ENCODE results near the gene FAM229A.

Gene FAM229A

DNA sequence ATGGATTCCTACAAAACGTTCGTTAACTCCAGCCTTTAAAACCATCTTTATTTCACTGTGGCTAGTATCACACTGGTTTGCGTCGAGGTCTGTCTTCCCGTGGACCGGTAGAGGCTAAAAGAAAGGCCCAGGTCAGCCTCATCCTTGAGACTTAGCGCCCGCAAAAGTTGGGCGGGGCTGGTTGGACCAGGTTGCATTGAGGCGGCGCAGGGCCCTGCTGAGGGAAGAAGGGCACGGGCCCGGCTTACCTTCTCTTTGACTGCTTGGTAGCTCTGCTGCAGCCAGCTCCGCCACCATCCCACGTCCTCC lies 31.5 kb upstream of the FAM229A start:
- peak overlapping the region; percentile 56 for H2BK5ac ChIP-seq (ENCODE audit: low read length)
- H3K27ac ChIP-seq (replicated peaks; ENCODE audit: low read length): no peak overlapping the region
- H3K36me3 ChIP-seq (replicated peaks in 1 of 2; ENCODE audit: control insufficient read depth in 2 of 2, insufficient read depth in 2 of 2, low read length in 2 of 2): peaks cover 18 to 42% of the 10 kb centered on the region in 2 donors
- H2AFZ ChIP-seq (ENCODE audit: low read length): peak overlapping the region; percentile 83
- WGBS, 2 donors (ENCODE audit: extremely low coverage in 2 of 2, insufficient read length in 2 of 2, insufficient replicate concordance in 1 of 2): no CpG with 5 or more reads among the region's 15 CpGs
- H2BK120ac ChIP-seq (ENCODE audit: low read depth, low read length): no peak overlapping the region
- H2AK5ac ChIP-seq (ENCODE audit: low read depth, low read length): no peak overlapping the region
- H4K91ac ChIP-seq (ENCODE audit: low read depth, low read length, poor library complexity): no peak overlapping the region
- peaks cover 4% of the 10 kb centered on the region in 2 donors for H3K4me1 ChIP-seq (ENCODE audit: control insufficient read depth in 2 of 2, insufficient read depth in 1 of 2, low read depth in 1 of 2, low read length in 2 of 2)
- no peak overlapping the region for H3K4ac ChIP-seq (ENCODE audit: low read length)
- peaks cover 7% of the 10 kb centered on the region for H3K79me1 ChIP-seq (ENCODE audit: low read depth, low read length)
- H3K9me3 ChIP-seq (replicated peaks in 1 of 2; ENCODE audit: control insufficient read depth in 2 of 2, insufficient read depth in 1 of 2, low read depth in 1 of 2, low read length in 2 of 2): peaks cover 0 to 2% of the 10 kb centered on the region in 2 donors
- H3K27me3 ChIP-seq (ENCODE audit: control insufficient read depth in 3 of 3, insufficient read depth in 3 of 3, low read depth in 1 of 3, low read length in 3 of 3): no peaks in the 10 kb centered on the region
- DNase-seq (ENCODE audit: low spot score): no peak
- H3K18ac ChIP-seq (ENCODE audit: low read length): peak overlapping the region; percentile 58
- H3K23ac ChIP-seq (ENCODE audit: low read depth, low read length, poor library complexity): peak overlapping the region; percentile 8
- no peak overlapping the region for H2BK15ac ChIP-seq (ENCODE audit: low read length)
- H3K4me3 ChIP-seq (ENCODE audit: low read length in 2 of 2): peak overlapping the region; percentile 78 to 97
- no peak overlapping the region for H2BK12ac ChIP-seq (ENCODE audit: low read length)
- H3K14ac ChIP-seq (ENCODE audit: low read length): peak overlapping the region; percentile 77
- peak overlapping the region; percentile 79 for H3K4me2 ChIP-seq (ENCODE audit: insufficient read depth, low read length, poor library complexity, severe bottlenecking)
- no peak overlapping the region for H4K8ac ChIP-seq (ENCODE audit: low read depth, low read length)
- H3K9ac ChIP-seq (ENCODE audit: low read depth, low read length, poor library complexity): peak overlapping the region; percentile 95

DNA sequence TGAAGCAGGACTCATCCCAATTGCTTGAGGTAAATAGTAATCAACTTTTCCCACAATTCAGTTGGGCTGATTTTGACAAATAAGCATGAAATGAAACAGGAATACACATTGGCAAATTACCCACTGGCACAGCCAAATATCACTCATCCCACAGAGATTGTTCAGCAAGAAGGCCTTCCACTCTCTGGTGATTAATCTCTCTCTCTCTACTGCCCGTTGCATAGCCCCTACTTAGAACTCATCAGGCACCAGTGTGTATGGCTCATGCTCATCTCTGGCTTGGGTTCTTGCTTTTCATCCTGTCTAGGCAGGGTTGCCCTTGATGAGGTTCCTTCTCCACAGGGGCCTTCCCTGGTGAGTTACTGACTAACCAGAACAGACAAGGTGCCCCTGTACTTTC lies 30.9 kb upstream of the FAM229A start:
- no CpG with 5 or more reads among the region's 1 CpG for WGBS, 2 donors (ENCODE audit: extremely low coverage in 2 of 2, insufficient read length in 2 of 2, insufficient replicate concordance in 1 of 2)

DNA sequence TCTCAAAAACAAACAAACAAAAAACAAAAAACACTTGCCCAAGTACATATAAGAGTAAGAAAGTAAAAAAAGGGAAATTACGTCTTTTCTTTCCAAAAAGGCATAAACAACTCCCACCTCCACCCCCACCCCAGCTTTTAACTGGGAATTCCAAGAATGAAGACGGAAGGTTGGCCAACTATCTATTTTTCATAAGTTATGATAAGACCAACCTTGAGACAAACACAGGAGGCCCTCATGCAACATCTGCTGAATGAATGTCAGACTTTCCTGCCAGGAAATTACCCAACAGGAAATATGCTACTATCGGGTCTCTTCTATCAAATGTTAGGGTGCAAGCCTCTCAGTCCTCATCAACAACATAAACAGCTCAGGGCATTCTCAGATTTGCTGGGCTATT lies 30.0 kb upstream of the FAM229A start:
- Histone ChIP-seq H2BK12ac (ENCODE audit: low read length) (no peak overlapping the region), H3K4me1 (ENCODE audit: control insufficient read depth in 2 of 2, insufficient read depth in 1 of 2, low read depth in 1 of 2, low read length in 2 of 2) (peaks cover 4% of the 10 kb centered on the region in 2 donors), H3K4me3 (ENCODE audit: low read length in 2 of 2) (no peak overlapping the region), H2BK15ac (ENCODE audit: low read length) (no peak overlapping the region), H3K9ac (ENCODE audit: low read depth, low read length, poor library complexity) (no peak overlapping the region), H2BK120ac (ENCODE audit: low read depth, low read length) (no peak overlapping the region), H3K23ac (ENCODE audit: low read depth, low read length, poor library complexity) (no peak overlapping the region), H3K9me3 (replicated peaks in 1 of 2; ENCODE audit: control insufficient read depth in 2 of 2, insufficient read depth in 1 of 2, low read depth in 1 of 2, low read length in 2 of 2) (peaks cover 0 to 2% of the 10 kb centered on the region in 2 donors), H2AFZ (ENCODE audit: low read length) (no peak overlapping the region), H2BK5ac (ENCODE audit: low read length) (no peak overlapping the region), H3K27ac (replicated peaks; ENCODE audit: low read length) (no peak overlapping the region), H2AK5ac (ENCODE audit: low read depth, low read length) (no peak overlapping the region), H3K79me1 (ENCODE audit: low read depth, low read length) (peaks cover 7% of the 10 kb centered on the region), H3K18ac (ENCODE audit: low read length) (no peak overlapping the region), H4K91ac (ENCODE audit: low read depth, low read length, poor library complexity) (no peak overlapping the region), H3K27me3 (ENCODE audit: control insufficient read depth in 3 of 3, insufficient read depth in 3 of 3, low read depth in 1 of 3, low read length in 3 of 3) (no peaks in the 10 kb centered on the region), H3K36me3 (replicated peaks in 1 of 2; ENCODE audit: control insufficient read depth in 2 of 2, insufficient read depth in 2 of 2, low read length in 2 of 2) (peaks cover 21 to 56% of the 10 kb centered on the region in 2 donors), H4K8ac (ENCODE audit: low read depth, low read length) (no peak overlapping the region), H3K4ac (ENCODE audit: low read length) (no peak overlapping the region), H3K4me2 (ENCODE audit: insufficient read depth, low read length, poor library complexity, severe bottlenecking) (no peak overlapping the region), H3K14ac (ENCODE audit: low read length) (no peak overlapping the region)
- no CpG with 5 or more reads among the region's 3 CpGs for WGBS, 2 donors (ENCODE audit: extremely low coverage in 2 of 2, insufficient read length in 2 of 2, insufficient replicate concordance in 1 of 2)
- no peak for DNase-seq (ENCODE audit: low spot score)

More for the DNA sequence above, 30.9 kb upstream of the FAM229A start:
- Histone ChIP-seq H3K79me1 (ENCODE audit: low read depth, low read length) (peaks cover 7% of the 10 kb centered on the region), H3K36me3 (replicated peaks in 1 of 2; ENCODE audit: control insufficient read depth in 2 of 2, insufficient read depth in 2 of 2, low read length in 2 of 2) (peaks cover 21 to 49% of the 10 kb centered on the region in 2 donors), H3K27ac (replicated peaks; ENCODE audit: low read length) (no peak overlapping the region), H3K9me3 (replicated peaks in 1 of 2; ENCODE audit: control insufficient read depth in 2 of 2, insufficient read depth in 1 of 2, low read depth in 1 of 2, low read length in 2 of 2) (peaks cover 0 to 2% of the 10 kb centered on the region in 2 donors), H3K4me1 (ENCODE audit: control insufficient read depth in 2 of 2, insufficient read depth in 1 of 2, low read depth in 1 of 2, low read length in 2 of 2) (peaks cover 4% of the 10 kb centered on the region in 2 donors), H2BK12ac (ENCODE audit: low read length) (no peak overlapping the region), H3K18ac (ENCODE audit: low read length) (no peak overlapping the region), H3K14ac (ENCODE audit: low read length) (no peak overlapping the region), H3K23ac (ENCODE audit: low read depth, low read length, poor library complexity) (no peak overlapping the region), H2BK5ac (ENCODE audit: low read length) (no peak overlapping the region), H2BK120ac (ENCODE audit: low read depth, low read length) (no peak overlapping the region), H3K4me3 (ENCODE audit: low read length in 2 of 2) (peak overlapping the region in 1 of 2 donors; percentile 78), H3K9ac (ENCODE audit: low read depth, low read length, poor library complexity) (no peak overlapping the region), H2AK5ac (ENCODE audit: low read depth, low read length) (no peak overlapping the region), H3K4me2 (ENCODE audit: insufficient read depth, low read length, poor library complexity, severe bottlenecking) (peak overlapping the region; percentile 35), H2AFZ (ENCODE audit: low read length) (no peak overlapping the region), H2BK15ac (ENCODE audit: low read length) (no peak overlapping the region), H3K4ac (ENCODE audit: low read length) (no peak overlapping the region), H4K8ac (ENCODE audit: low read depth, low read length) (no peak overlapping the region), H3K27me3 (ENCODE audit: control insufficient read depth in 3 of 3, insufficient read depth in 3 of 3, low read depth in 1 of 3, low read length in 3 of 3) (no peaks in the 10 kb centered on the region), H4K91ac (ENCODE audit: low read depth, low read length, poor library complexity) (no peak overlapping the region)
- DNase-seq (ENCODE audit: low spot score): no peak

DNA sequence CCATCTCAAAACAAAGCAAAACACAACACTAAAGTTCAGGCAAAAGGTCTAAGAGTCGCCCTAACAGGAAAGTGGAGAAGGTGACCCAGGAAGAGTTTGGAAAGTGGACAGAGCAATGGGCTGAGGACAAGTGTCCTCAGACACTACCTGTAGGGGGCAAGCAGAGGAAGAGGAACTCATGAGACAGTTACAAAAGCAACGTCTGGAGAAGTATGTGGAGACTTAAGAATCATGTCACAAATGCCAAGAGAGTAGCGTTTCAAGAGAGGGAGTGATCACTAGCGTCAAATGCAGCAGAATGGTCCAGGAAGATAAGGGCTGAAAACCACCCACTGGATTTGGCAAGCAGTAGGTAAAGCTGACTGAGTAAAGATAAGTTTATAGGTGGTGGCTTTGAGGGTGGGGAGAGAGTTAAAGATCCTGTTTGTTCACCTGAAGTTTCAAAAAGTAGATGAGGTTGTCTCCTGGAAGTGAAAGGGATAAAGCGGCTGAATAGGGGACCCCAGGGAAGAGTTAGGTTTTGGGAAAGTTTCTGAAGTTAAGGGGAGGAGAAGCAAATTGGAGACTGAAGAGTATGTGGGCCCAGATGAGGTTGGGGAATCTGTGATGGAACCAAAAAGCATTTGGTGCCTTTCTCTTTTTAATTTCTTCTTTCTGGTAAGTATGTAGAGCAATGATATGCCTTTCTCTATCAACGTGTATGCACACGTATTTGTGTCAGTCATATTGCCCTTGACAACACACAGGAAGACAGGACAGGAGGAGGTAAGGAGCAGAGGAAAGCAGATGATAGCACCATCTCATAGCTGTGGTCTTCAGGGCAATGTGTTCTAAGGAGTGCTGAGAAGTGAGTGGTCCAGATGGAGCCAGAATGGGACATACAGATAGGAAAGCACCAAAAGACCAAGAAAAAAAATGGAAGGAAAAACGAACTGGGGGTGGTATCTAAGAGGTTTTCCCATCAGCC lies 28.9 kb upstream of the FAM229A start:
- H3K36me3 ChIP-seq (replicated peaks in 1 of 2; ENCODE audit: control insufficient read depth in 2 of 2, insufficient read depth in 2 of 2, low read length in 2 of 2): peaks cover 25 to 66% of the 10 kb centered on the region in 2 donors
- no peak for DNase-seq (ENCODE audit: low spot score)

More for the DNA sequence above, 28.9 kb upstream of the FAM229A start:
- Histone ChIP-seq H3K9me3 (replicated peaks in 1 of 2; ENCODE audit: control insufficient read depth in 2 of 2, insufficient read depth in 1 of 2, low read depth in 1 of 2, low read length in 2 of 2) (no peaks in the 10 kb centered on the region), H3K27ac (replicated peaks; ENCODE audit: low read length) (no peak overlapping the region), H3K18ac (ENCODE audit: low read length) (no peak overlapping the region), H3K79me1 (ENCODE audit: low read depth, low read length) (peaks cover 7% of the 10 kb centered on the region), H3K9ac (ENCODE audit: low read depth, low read length, poor library complexity) (no peak overlapping the region), H3K4me2 (ENCODE audit: insufficient read depth, low read length, poor library complexity, severe bottlenecking) (no peak overlapping the region), H3K23ac (ENCODE audit: low read depth, low read length, poor library complexity) (no peak overlapping the region), H2BK5ac (ENCODE audit: low read length) (no peak overlapping the region), H2BK15ac (ENCODE audit: low read length) (no peak overlapping the region), H2BK120ac (ENCODE audit: low read depth, low read length) (no peak overlapping the region), H3K27me3 (ENCODE audit: control insufficient read depth in 3 of 3, insufficient read depth in 3 of 3, low read depth in 1 of 3, low read length in 3 of 3) (no peaks in the 10 kb centered on the region), H2AK5ac (ENCODE audit: low read depth, low read length) (no peak overlapping the region), H3K4ac (ENCODE audit: low read length) (no peak overlapping the region), H3K4me1 (ENCODE audit: control insufficient read depth in 2 of 2, insufficient read depth in 1 of 2, low read depth in 1 of 2, low read length in 2 of 2) (peaks cover 4% of the 10 kb centered on the region in 2 donors), H4K91ac (ENCODE audit: low read depth, low read length, poor library complexity) (no peak overlapping the region), H2AFZ (ENCODE audit: low read length) (no peak overlapping the region), H2BK12ac (ENCODE audit: low read length) (no peak overlapping the region), H4K8ac (ENCODE audit: low read depth, low read length) (no peak overlapping the region), H3K4me3 (ENCODE audit: low read length in 2 of 2) (no peak overlapping the region), H3K14ac (ENCODE audit: low read length) (no peak overlapping the region)
- no CpG with 5 or more reads among the region's 8 CpGs for WGBS, 2 donors (ENCODE audit: extremely low coverage in 2 of 2, insufficient read length in 2 of 2, insufficient replicate concordance in 1 of 2)

Measured in neuronal stem cell (in vitro differentiated cells).